HG03354 (cell line): Measurements from ENCODE around the gene RPA3.

Experiments
- ATAC-seq: cut with Tn5 transposase; IDR thresholded peaks from one replicate; pipeline ENCODE4 v1.9.1; 2021; ENCODE audit warnings: mild to moderate bottlenecking; ENCODE audit not compliant: unreplicated experiment, poor library complexity, severe bottlenecking

Gene RPA3

GRCh38 chr7:7620236-7620635 is 98.2 kb downstream of the RPA3 start:
- no peak for ATAC-seq

- no peak for ATAC-seq
These were observed 100.0 kb downstream of the RPA3 start for GRCh38 chr7:7618410-7618809.

GRCh38 chr7:7617550-7617949 is 100.9 kb downstream of the RPA3 start:
- no peak for ATAC-seq

GRCh38 chr7:7614018-7614741 is 104.2 kb downstream of the RPA3 start:
- no peak for ATAC-seq

GRCh38 chr7:7613210-7613609 is 105.2 kb downstream of the RPA3 start:
- no peak for ATAC-seq

- no peak for ATAC-seq
These were observed 105.9 kb downstream of the RPA3 start for GRCh38 chr7:7612519-7612918.

- no peak for ATAC-seq
These were observed 109.1 kb downstream of the RPA3 start for GRCh38 chr7:7609330-7609729.

- ATAC-seq = no peak
These were observed 111.4 kb downstream of the RPA3 start for GRCh38 chr7:7607010-7607409.

- ATAC-seq = no peak
These were observed 122.2 kb downstream of the RPA3 start for GRCh38 chr7:7596176-7596575.

GRCh38 chr7:7595451-7595850 is 123.0 kb downstream of the RPA3 start:
- no peak for ATAC-seq
